ENCODE data around the gene CASP9. TPM values are rescaled to one million over a fixed set of nuclear protein-coding genes. Genes with fewer than 3 reads are reported as not detected.

Gene CASP9
- total and polyA plus RNA-seq, 2 experiments from 2014 or later, result 7.7 to 25.0 TPM

GRCh38 chr1:15442759-15443158 lies 81.3 kb downstream of the CASP9 start (continued):
- no peak for TF ChIP-seq ZNF462 (CRISPR knock-in tag; IDR thresholded peaks at IDR 0.05)
- TF ChIP-seq ZNF114 (CRISPR knock-in tag; IDR thresholded peaks at IDR 0.05), result no peak
- TF ChIP-seq CREB1 (CRISPR knock-in tag; IDR thresholded peaks at IDR 0.05; ENCODE audit: low read depth), result no peak
- TF ChIP-seq EZH2 (IDR thresholded peaks at IDR 0.05; ENCODE audit: low read depth, unreplicated experiment), result no peak
- no peak for TF ChIP-seq NANOG (IDR thresholded peaks at IDR 0.05; ENCODE audit: borderline replicate concordance)
- no peak for TF ChIP-seq JUNB (IDR thresholded peaks at IDR 0.05; ENCODE audit: unreplicated experiment)
- TF ChIP-seq, protein P1, sequence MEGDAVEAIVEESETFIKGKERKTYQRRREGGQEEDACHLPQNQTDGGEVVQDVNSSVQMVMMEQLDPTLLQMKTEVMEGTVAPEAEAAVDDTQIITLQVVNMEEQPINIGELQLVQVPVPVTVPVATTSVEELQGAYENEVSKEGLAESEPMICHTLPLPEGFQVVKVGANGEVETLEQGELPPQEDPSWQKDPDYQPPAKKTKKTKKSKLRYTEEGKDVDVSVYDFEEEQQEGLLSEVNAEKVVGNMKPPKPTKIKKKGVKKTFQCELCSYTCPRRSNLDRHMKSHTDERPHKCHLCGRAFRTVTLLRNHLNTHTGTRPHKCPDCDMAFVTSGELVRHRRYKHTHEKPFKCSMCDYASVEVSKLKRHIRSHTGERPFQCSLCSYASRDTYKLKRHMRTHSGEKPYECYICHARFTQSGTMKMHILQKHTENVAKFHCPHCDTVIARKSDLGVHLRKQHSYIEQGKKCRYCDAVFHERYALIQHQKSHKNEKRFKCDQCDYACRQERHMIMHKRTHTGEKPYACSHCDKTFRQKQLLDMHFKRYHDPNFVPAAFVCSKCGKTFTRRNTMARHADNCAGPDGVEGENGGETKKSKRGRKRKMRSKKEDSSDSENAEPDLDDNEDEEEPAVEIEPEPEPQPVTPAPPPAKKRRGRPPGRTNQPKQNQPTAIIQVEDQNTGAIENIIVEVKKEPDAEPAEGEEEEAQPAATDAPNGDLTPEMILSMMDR (conservative IDR thresholded peaks at IDR 0.05; ENCODE audit: low read depth in 2 of 2), result no peak
- TF ChIP-seq STAT1 (IDR thresholded peaks at IDR 0.05; ENCODE audit: unreplicated experiment), result no peak
- no peak for TF ChIP-seq POLR2AphosphoS5 (IDR thresholded peaks at IDR 0.05; ENCODE audit: low read depth)
- TF ChIP-seq ETS1 (IDR thresholded peaks at IDR 0.05), result no peak
- no peak for TF ChIP-seq EZH2phosphoT487 (IDR thresholded peaks at IDR 0.05; ENCODE audit: unreplicated experiment)
